Neural cell (in vitro differentiated cells): ENCODE measurements around the gene NKRF. TPM values are rescaled to one million over a fixed set of nuclear protein-coding genes. Genes with fewer than 3 reads are reported as not detected.
A peak's percentile ranks its signal among the peaks of the same experiment; 100 is the strongest.

Source experiments
- H2AFZ ChIP-seq: fragments of 200-600, 300-800 bp; sonication (generic), shearing (Covaris generic); 2 replicates; pipeline ENCODE4 v1.6.0; 2014; ENCODE audit warnings: low read depth, mild to moderate bottlenecking, antibody characterized with exemption, low read length, moderate library complexity
- H3F3A ChIP-seq: fragments of 200-600 bp; shearing (Covaris generic); 2 replicates; pipeline ENCODE4 v1.6.1; 2016; ENCODE audit warnings: mild to moderate bottlenecking, moderate library complexity, mixed read lengths, antibody characterized with exemption, low read length; ENCODE audit not compliant: insufficient read depth, poor library complexity, severe bottlenecking
- H3K27ac ChIP-seq: fragments of 200-600, 300-800 bp; sonication (generic), shearing (Covaris generic); 2 replicates; pipeline ENCODE4 v1.5.1; 2014; ENCODE audit warnings: mild to moderate bottlenecking, low read length, moderate library complexity
- H3K27me3 ChIP-seq: fragments of 300-800, 200-600 bp; sonication (generic), shearing (Covaris generic); 2 replicates; pipeline ENCODE4 v1.6.0; 2014; ENCODE audit warnings: mild to moderate bottlenecking, low read depth, low read length, moderate library complexity; ENCODE audit not compliant: insufficient read depth
- H3K36me3 ChIP-seq: fragments of 300-800, 200-600 bp; sonication (generic), shearing (Covaris generic); 2 replicates; pipeline ENCODE4 v1.5.1; 2014; ENCODE audit warnings: mild to moderate bottlenecking, antibody characterized with exemption, low read length, moderate library complexity; ENCODE audit not compliant: insufficient read depth
- H3K4me2 ChIP-seq: fragments of 300-800, 200-600 bp; sonication (generic), shearing (Covaris generic); 2 replicates; pipeline ENCODE4 v1.6.0; 2014; ENCODE audit warnings: mild to moderate bottlenecking, low read length
- H3K4me3 ChIP-seq: fragments of 300-800, 200-600 bp; sonication (generic), shearing (Covaris generic); 2 replicates; pipeline ENCODE4 v1.5.1; 2014; ENCODE audit warnings: mild to moderate bottlenecking, low read length, moderate library complexity
- H3K79me2 ChIP-seq: fragments of 200-600 bp; shearing (Covaris generic); replicated peaks from 2 replicates; pipeline ENCODE4 v1.6.0; 2014; ENCODE audit warnings: mild to moderate bottlenecking, low read length, moderate library complexity; ENCODE audit not compliant: insufficient read depth
- H3K9ac ChIP-seq: fragments of 300-800, 200-600 bp; sonication (generic), shearing (Covaris generic); 2 replicates; pipeline ENCODE4 v1.6.1; 2016; ENCODE audit warnings: mild to moderate bottlenecking, low read length, mixed read lengths
- H3K9me2 ChIP-seq: fragments of 200-600 bp; shearing (Covaris generic); 2 replicates; pipeline ENCODE4 v1.6.1; 2016; ENCODE audit warnings: mild to moderate bottlenecking, low read length, mixed read lengths; ENCODE audit not compliant: insufficient read depth
- H3K9me3 ChIP-seq: fragments of 200-600, 300-800 bp; sonication (generic), shearing (Covaris generic); 2 replicates; pipeline ENCODE4 v1.6.1; 2016; ENCODE audit warnings: mild to moderate bottlenecking, mixed run types, low read length, moderate library complexity, mixed read lengths
- H4K20me1 ChIP-seq: fragments of 200-600 bp; shearing (Covaris generic); 2 replicates; pipeline ENCODE4 v1.6.1; 2016; ENCODE audit warnings: mild to moderate bottlenecking, mixed run types; ENCODE audit not compliant: insufficient read depth
- EP300 ChIP-seq: fragments of 450-650 bp; conservative IDR thresholded peaks from 2 replicates; pipeline ENCODE4 v1.6.1; 2014; ENCODE audit warnings: antibody characterized with exemption, mild to moderate bottlenecking, moderate library complexity; ENCODE audit not compliant: poor library complexity, severe bottlenecking
- EZH2 ChIP-seq: fragments of 200-600, 300-800 bp; shearing (Covaris generic), sonication (generic); IDR thresholded peaks from 2 replicates; pipeline ENCODE4 v1.6.1; 2014; ENCODE audit warnings: antibody characterized with exemption, low read length, borderline replicate concordance, mild to moderate bottlenecking; ENCODE audit not compliant: insufficient read depth, poor library complexity, severe bottlenecking
- MXI1 ChIP-seq: fragments of 450-650 bp; conservative IDR thresholded peaks from 2 replicates; pipeline ENCODE4 v1.6.1; 2014; ENCODE audit warnings: antibody characterized with exemption, mild to moderate bottlenecking; ENCODE audit not compliant: poor library complexity, severe bottlenecking
- POLR2AphosphoS5 ChIP-seq: IDR thresholded peaks from 2 replicates; pipeline ENCODE4 v1.6.1; 2012
- RAD21 ChIP-seq: fragments of 450-650 bp; conservative IDR thresholded peaks from 2 replicates; pipeline ENCODE4 v1.6.1; 2014; ENCODE audit warnings: antibody characterized with exemption, mild to moderate bottlenecking, moderate library complexity
- SMC3 ChIP-seq: fragments of 450-650 bp; conservative IDR thresholded peaks from 2 replicates; pipeline ENCODE4 v1.6.1; 2014; ENCODE audit warnings: antibody characterized with exemption, mild to moderate bottlenecking, moderate library complexity; ENCODE audit not compliant: poor library complexity
- TAF1 ChIP-seq: IDR thresholded peaks from 2 replicates; pipeline ENCODE4 v1.6.1; 2012; ENCODE audit warnings: low read depth
- polyA plus RNA-seq: library from polyadenylated mRNA; depleted of rRNA; stranded (reverse); fragments of >200 nt; gene quantifications from 2 replicates; pipeline ENCODE4 v1.2.3, GENCODE V29; 2014
- TF ChIP-seq, protein P1 (sequence below): IDR thresholded peaks from 2 replicates; pipeline ENCODE4 v1.6.1; 2012; ENCODE audit warnings: borderline replicate concordance
- TF ChIP-seq, protein P2 (sequence below): fragments of 450-650 bp; IDR thresholded peaks from 2 replicates; pipeline ENCODE4 v1.5.1; 2014; ENCODE audit warnings: antibody characterized with exemption, mild to moderate bottlenecking, moderate library complexity; ENCODE audit not compliant: poor library complexity, severe bottlenecking

Gene NKRF
- polyA plus RNA-seq, 1 donor from 2014 or later = 27.0 TPM

DNA sequence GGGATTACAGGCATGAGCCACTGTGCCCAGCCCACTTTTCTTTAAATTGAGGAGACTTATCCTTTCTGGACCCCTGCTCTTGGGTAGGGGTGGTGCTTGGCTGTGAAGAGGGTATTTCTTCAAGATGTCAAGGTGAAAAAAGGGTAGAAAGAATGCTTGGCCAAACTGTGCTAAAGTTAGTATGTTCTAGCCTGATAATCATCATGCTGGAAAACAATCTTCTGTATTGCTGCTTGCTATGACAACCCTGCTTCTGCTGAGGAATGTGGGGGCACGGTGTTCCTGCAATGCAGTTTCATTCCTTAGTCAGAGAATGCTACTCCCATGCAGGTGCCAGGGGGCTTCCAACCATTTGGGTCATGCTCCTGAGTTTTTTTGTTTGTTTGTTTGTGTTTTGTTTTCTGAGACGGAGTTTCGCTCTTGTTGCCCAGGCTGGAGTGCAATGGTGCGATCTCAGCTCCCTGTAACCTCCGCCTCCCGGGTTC, 35.8 kb downstream of the NKRF start (continued):
- TF ChIP-seq SMC3 (no peak), EZH2 (no peak)

DNA sequence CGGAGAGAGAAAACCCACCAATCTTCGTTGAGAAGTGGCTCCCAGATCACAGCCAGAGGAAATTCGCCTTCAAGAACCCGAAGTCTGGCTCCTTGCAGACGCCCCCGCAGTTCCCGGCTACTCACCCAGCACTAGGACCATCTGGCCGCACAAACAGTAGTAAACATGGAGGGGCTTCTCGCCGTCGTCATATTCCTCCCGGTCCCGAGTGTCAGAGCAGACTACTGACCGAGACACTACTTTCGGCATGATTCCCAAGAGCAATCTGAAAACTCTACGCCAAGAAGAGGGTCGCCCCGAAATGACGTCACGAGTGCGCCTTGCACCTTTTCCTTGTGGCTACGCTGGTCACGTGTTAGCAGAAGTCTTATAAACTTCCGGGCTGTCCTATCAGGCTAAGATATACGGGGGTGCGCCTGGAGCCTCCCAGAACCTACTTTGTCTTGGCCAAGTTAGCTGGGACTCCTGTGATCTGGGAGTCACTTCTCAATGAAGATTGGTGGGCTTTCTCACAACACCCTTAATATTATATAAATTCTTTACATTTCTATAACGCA, 41.0 kb downstream of the NKRF start, which contains the start of gene STEEP1:
TSS of gene STEEP1 (minus strand) at position 303 of the 557 bp plus-strand sequence. CDS start at position 249, 54 bp downstream.
- Histone ChIP-seq H3F3A (no peaks in the 10 kb centered on the region), H3K27me3 (no peaks in the 10 kb centered on the region), H3K9me2 (no peaks in the 10 kb centered on the region), H3K4me2 (peak within 1 kb of the TSS; percentile 33), H3K36me3 (no peaks in the 10 kb centered on the region), H3K9me3 (no peaks in the 10 kb centered on the region), H3K4me3 (peak within 1 kb of the TSS; percentile 67), H3K27ac (peak within 1 kb of the TSS; percentile 16), H2AFZ (no peak within 1 kb of the TSS), H3K79me2 (no peaks in the 10 kb centered on the region), H3K9ac (peak within 1 kb of the TSS; percentile 54), H4K20me1 (no peaks in the 10 kb centered on the region)
- TF ChIP-seq RAD21 (peak; percentile 16), SMC3 (peak; percentile 32), POLR2AphosphoS5 (peak; percentile 49), MXI1 (peak; percentile 91), EZH2 (no peak)
- TF ChIP-seq, protein P1, sequence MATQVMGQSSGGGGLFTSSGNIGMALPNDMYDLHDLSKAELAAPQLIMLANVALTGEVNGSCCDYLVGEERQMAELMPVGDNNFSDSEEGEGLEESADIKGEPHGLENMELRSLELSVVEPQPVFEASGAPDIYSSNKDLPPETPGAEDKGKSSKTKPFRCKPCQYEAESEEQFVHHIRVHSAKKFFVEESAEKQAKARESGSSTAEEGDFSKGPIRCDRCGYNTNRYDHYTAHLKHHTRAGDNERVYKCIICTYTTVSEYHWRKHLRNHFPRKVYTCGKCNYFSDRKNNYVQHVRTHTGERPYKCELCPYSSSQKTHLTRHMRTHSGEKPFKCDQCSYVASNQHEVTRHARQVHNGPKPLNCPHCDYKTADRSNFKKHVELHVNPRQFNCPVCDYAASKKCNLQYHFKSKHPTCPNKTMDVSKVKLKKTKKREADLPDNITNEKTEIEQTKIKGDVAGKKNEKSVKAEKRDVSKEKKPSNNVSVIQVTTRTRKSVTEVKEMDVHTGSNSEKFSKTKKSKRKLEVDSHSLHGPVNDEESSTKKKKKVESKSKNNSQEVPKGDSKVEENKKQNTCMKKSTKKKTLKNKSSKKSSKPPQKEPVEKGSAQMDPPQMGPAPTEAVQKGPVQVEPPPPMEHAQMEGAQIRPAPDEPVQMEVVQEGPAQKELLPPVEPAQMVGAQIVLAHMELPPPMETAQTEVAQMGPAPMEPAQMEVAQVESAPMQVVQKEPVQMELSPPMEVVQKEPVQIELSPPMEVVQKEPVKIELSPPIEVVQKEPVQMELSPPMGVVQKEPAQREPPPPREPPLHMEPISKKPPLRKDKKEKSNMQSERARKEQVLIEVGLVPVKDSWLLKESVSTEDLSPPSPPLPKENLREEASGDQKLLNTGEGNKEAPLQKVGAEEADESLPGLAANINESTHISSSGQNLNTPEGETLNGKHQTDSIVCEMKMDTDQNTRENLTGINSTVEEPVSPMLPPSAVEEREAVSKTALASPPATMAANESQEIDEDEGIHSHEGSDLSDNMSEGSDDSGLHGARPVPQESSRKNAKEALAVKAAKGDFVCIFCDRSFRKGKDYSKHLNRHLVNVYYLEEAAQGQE = no peak

DNA sequence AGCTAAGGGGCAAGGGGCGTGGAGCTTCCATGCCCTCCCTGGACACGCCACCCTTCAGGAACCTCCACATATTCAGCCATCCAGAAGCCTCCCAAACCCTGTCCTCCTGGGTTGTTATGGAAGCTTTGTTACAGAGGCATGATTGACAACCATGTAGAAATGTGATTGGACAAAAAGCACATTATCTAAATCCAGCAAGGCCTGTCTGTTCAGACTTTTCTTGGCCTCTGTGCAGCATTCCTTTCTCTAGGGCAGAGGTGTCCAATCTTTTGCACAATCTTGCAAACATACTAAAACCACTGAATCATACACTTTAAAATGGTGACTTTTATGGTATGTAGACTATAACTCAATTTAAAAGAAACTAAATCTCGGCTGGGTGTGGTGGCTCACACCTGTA, 53.7 kb downstream of the NKRF start:
- Histone ChIP-seq H3K4me2 (no peak overlapping the region), H4K20me1 (no peaks in the 10 kb centered on the region), H3K9me3 (no peaks in the 10 kb centered on the region), H3K36me3 (no peaks in the 10 kb centered on the region), H2AFZ (no peak overlapping the region), H3K79me2 (no peaks in the 10 kb centered on the region), H3K4me3 (no peak overlapping the region), H3K9ac (no peak overlapping the region), H3F3A (no peaks in the 10 kb centered on the region), H3K9me2 (no peaks in the 10 kb centered on the region), H3K27me3 (no peaks in the 10 kb centered on the region), H3K27ac (no peak overlapping the region)
- TF ChIP-seq RAD21 = no peak
- no peak for TF ChIP-seq EZH2
- no peak for TF ChIP-seq POLR2AphosphoS5
- TF ChIP-seq, protein P2, sequence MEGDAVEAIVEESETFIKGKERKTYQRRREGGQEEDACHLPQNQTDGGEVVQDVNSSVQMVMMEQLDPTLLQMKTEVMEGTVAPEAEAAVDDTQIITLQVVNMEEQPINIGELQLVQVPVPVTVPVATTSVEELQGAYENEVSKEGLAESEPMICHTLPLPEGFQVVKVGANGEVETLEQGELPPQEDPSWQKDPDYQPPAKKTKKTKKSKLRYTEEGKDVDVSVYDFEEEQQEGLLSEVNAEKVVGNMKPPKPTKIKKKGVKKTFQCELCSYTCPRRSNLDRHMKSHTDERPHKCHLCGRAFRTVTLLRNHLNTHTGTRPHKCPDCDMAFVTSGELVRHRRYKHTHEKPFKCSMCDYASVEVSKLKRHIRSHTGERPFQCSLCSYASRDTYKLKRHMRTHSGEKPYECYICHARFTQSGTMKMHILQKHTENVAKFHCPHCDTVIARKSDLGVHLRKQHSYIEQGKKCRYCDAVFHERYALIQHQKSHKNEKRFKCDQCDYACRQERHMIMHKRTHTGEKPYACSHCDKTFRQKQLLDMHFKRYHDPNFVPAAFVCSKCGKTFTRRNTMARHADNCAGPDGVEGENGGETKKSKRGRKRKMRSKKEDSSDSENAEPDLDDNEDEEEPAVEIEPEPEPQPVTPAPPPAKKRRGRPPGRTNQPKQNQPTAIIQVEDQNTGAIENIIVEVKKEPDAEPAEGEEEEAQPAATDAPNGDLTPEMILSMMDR = no peak
- no peak for TF ChIP-seq MXI1
- no peak for TF ChIP-seq EP300
- TF ChIP-seq SMC3 = no peak
- no peak for TF ChIP-seq TAF1
